ENCODE data around the gene C9orf50. TPM values are rescaled to one million over a fixed set of nuclear protein-coding genes. Genes with fewer than 3 reads are reported as not detected.

Gene C9orf50
- total and polyA plus RNA-seq, 10 donors = 0.12 to 0.46 (median 0.19) TPM; not detected in 6

DNA sequence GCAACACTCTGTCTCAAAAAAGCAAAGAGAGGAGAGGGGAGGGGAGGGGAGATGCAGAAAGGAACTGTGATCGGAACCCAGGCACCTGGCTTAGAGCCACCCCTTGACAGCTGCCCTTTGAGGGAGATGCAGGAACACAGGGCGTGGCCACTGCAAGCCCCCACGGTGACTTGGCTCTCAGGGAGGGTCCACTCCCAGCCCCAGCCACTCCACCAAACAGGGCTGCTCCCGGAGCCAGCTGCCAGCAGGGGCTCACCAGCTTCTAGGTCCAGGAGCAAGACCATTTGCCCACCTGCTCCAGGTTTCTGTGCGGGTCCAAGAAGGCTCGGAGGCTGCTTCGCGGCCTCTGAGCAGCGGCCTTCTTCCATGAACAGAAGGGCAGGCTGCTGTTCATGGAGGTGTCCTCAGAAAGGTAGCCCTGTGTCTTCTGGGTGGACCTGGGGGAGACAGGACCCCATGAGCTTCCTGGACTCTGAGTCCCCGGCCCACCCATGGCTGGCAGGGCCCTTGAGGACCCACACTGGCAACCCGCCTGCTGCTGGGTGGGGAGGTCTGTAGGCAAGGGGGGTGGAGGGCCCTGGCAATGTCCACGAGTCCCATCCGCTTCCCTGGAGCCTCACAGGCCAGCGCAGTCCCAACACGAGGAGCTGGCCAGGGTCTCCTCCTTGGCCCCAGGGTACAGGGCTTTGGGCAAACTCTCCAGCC is 7.9 kb downstream of the C9orf50 start:
- peak; percentile 69 for DNase-seq
- H3K27me3 ChIP-seq (replicated peaks in 1 of 7) = peaks cover 0 to 10% (median 0%) of the 10 kb centered on the region in 7 donors
- TF ChIP-seq, protein P1, sequence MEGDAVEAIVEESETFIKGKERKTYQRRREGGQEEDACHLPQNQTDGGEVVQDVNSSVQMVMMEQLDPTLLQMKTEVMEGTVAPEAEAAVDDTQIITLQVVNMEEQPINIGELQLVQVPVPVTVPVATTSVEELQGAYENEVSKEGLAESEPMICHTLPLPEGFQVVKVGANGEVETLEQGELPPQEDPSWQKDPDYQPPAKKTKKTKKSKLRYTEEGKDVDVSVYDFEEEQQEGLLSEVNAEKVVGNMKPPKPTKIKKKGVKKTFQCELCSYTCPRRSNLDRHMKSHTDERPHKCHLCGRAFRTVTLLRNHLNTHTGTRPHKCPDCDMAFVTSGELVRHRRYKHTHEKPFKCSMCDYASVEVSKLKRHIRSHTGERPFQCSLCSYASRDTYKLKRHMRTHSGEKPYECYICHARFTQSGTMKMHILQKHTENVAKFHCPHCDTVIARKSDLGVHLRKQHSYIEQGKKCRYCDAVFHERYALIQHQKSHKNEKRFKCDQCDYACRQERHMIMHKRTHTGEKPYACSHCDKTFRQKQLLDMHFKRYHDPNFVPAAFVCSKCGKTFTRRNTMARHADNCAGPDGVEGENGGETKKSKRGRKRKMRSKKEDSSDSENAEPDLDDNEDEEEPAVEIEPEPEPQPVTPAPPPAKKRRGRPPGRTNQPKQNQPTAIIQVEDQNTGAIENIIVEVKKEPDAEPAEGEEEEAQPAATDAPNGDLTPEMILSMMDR (IDR thresholded peaks at IDR 0.05 in 8 of 11, conservative IDR thresholded peaks at IDR 0.05 in 3 of 11) = no peak
- no peak for TF ChIP-seq POLR2A (IDR thresholded peaks at IDR 0.05)
- no peak for TF ChIP-seq POLR2AphosphoS5 (IDR thresholded peaks at IDR 0.05)
- H3K36me3 ChIP-seq = no peaks in the 10 kb centered on the region
- intact Hi-C loops (cut with DNase I; ENCODE audit: low total_unique reads) = no loop called here
- H3K9me3 ChIP-seq = no peaks in the 10 kb centered on the region
- WGBS, 5 donors = 56 to 88% (median 80%) methylated on average over 3 to 15 of the region's 15 CpGs
- peaks cover 17 to 50% (median 36%) of the 10 kb centered on the region in 6 donors for H3K4me1 ChIP-seq
- no peak overlapping the region for H3K4me3 ChIP-seq
- H3K27ac ChIP-seq = peak overlapping the region in 2 of 8 donors; percentile 24 to 28

DNA sequence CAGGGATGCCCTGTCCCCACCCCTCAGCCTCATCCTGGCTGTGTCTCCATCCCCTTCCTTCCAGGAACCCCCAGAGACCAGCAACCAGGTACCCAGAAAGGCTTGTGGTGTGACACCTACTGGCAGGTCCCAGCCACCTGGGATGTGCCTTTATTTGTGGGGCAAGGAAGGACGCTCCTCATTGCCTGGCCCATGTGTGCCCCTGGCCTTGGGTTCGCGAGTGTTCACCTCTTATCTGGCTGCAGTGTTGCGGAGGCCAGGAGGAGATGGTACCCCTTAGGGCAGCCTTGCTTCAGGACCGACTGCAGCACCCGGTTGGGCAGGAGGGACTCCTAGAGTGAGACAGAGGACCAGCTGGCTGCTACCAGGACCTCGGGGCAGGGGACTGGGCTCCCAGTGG is 8.8 kb downstream of the C9orf50 start:
- no peak for TF ChIP-seq POLR2A (IDR thresholded peaks at IDR 0.05)
- no peak for TF ChIP-seq POLR2AphosphoS5 (IDR thresholded peaks at IDR 0.05)
- TF ChIP-seq, protein P1 (IDR thresholded peaks at IDR 0.05 in 8 of 11, conservative IDR thresholded peaks at IDR 0.05 in 3 of 11) = no peak
- peaks cover 0 to 10% (median 0%) of the 10 kb centered on the region in 7 donors for H3K27me3 ChIP-seq (replicated peaks in 1 of 7)
- DNase-seq = peak; percentile 68
- H3K4me3 ChIP-seq = no peak overlapping the region
- no peak overlapping the region for H3K27ac ChIP-seq
- WGBS, 5 donors = 80 to 88% (median 86%) methylated on average over 5 to 7 of the region's 7 CpGs
- H3K36me3 ChIP-seq = no peaks in the 10 kb centered on the region
- H3K9me3 ChIP-seq = no peaks in the 10 kb centered on the region
- intact Hi-C loops (cut with DNase I; ENCODE audit: low total_unique reads) = no loop called here
- peaks cover 23 to 58% (median 43%) of the 10 kb centered on the region in 6 donors for H3K4me1 ChIP-seq

DNA sequence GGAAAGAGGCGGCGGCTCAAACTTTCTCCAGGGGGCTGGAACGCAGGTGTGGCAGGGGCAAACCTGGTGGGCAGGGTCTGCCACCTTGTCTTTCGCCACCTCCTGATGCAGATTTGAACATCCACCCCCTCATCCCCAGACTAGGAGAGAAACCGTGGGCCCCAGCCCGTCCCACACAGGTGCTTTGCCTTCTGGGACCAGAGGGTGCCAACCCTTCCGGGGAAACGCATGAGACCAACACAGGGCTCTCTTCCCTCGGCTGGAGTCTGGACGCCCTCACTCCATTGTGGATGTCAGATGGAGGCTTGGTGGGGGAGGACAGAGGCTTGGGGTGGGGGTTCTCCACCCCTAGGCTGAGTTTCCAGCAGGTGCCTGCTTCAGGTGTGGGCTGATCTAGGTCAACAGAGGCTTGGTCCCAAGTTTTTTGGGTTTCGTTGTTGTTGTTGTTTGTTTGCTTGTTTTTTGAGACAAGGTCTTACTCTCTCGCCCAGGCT is 9.5 kb downstream of the C9orf50 start:
- peaks cover 25 to 66% (median 49%) of the 10 kb centered on the region in 6 donors for H3K4me1 ChIP-seq

More for the DNA sequence above, 9.5 kb downstream of the C9orf50 start:
- Histone ChIP-seq H3K36me3 (no peaks in the 10 kb centered on the region), H3K27me3 (replicated peaks in 1 of 7) (peaks cover 0 to 10% (median 0%) of the 10 kb centered on the region in 7 donors), H3K4me3 (peak overlapping the region in 6 of 8 donors; percentile 46 to 83 (median 57)), H3K9me3 (no peaks in the 10 kb centered on the region), H3K27ac (peak overlapping the region in 3 of 8 donors; percentile 88 to 91 (median 90))
- DNase-seq = no peak
- intact Hi-C loops (cut with DNase I; ENCODE audit: low total_unique reads) = loop anchor here (2.0 kb wide), 1 partner anchor 473 kb away; no protein-coding TSS in a partner anchor
- 32 to 43% (median 36%) methylated on average over 9 to 12 of the region's 12 CpGs for WGBS, 5 donors
- TF ChIP-seq POLR2A (IDR thresholded peaks at IDR 0.05) (no peak), POLR2AphosphoS5 (IDR thresholded peaks at IDR 0.05) (no peak)
- TF ChIP-seq, protein P1 (IDR thresholded peaks at IDR 0.05 in 8 of 11, conservative IDR thresholded peaks at IDR 0.05 in 3 of 11) = peak in 1 of 11 experiments; percentile 35

All from spleen (tissue), 11 donors.